Type B pancreatic cell (in vitro differentiated cells): ENCODE results near the gene HDGFL3. TPM values are rescaled to one million over a fixed set of nuclear protein-coding genes. Genes with fewer than 3 reads are reported as not detected.
A peak's percentile ranks its signal among the peaks of the same experiment; 100 is the strongest.

Experiments used
- DNase-seq: peaks from one replicate; pipeline ENCODE4 v3.0.0; 2021; ENCODE audit warnings: mixed read lengths; ENCODE audit not compliant: unreplicated experiment; ENCODE audit errors: extremely low spot score
- H3K27ac Mint-ChIP-seq: 2 replicates; pipeline ENCODE4 v1.8.0; 2021; ENCODE audit warnings: mild to moderate bottlenecking, mixed read lengths
- H3K27me3 Mint-ChIP-seq: 2 replicates; pipeline ENCODE4 v1.8.0; 2021; ENCODE audit warnings: mixed read lengths
- H3K36me3 Mint-ChIP-seq: 2 replicates; pipeline ENCODE4 v1.8.0; 2021; ENCODE audit warnings: mixed read lengths
- H3K4me1 Mint-ChIP-seq: one replicate; pipeline ENCODE4 v1.8.0; 2021; ENCODE audit warnings: mixed read lengths; ENCODE audit not compliant: unreplicated experiment
- H3K4me3 Mint-ChIP-seq: 2 replicates; pipeline ENCODE4 v1.8.0; 2021; ENCODE audit warnings: mild to moderate bottlenecking, mixed read lengths
- H3K9me3 Mint-ChIP-seq: 2 replicates; pipeline ENCODE4 v1.8.0; 2021; ENCODE audit warnings: mixed read lengths
- CTCF ChIP-seq: fragments of 200-600 bp; sonication (generic); conservative IDR thresholded peaks from 2 replicates; pipeline ENCODE4 v1.5.0; 2021; ENCODE audit warnings: antibody characterized with exemption, mild to moderate bottlenecking
- total RNA-seq: library from RNA; stranded (reverse); gene quantifications from 2 replicates; pipeline ENCODE4 v1.2.1, GENCODE V29; 2021; ENCODE audit warnings: low replicate concordance

The HDGFL3 gene
- total RNA-seq, 1 donor from 2014 or later: 78.8 TPM

DNA sequence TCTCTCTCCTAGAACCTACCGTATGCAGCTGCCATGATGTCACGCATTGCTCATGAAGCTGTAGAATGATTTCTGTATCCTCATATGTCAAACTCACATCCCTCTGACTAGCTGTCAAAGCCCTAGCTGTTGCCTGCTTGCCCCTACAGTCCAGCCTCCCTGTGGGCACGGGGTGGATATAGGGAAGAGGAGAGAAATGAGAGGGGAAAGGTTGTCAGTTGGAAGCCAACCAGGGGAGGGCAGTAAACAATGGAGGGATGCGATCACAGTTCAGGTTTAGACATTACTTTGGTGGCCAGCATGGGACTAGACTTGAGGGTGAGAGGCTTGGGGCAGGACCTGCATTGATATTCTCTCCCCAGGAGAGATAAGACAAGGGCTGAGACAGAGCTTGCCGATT lies 1.7 kb upstream of the HDGFL3 start:
- Mint-ChIP-seq H3K4me1 (peaks cover 19% of the 10 kb centered on the region), H3K27me3 (no peaks in the 10 kb centered on the region), H3K36me3 (peaks cover 3% of the 10 kb centered on the region), H3K4me3 (no peak overlapping the region), H3K27ac (no peak overlapping the region), H3K9me3 (no peaks in the 10 kb centered on the region)
- no peak for DNase-seq
- no peak for TF ChIP-seq CTCF

GRCh38 chr15:83208367-83208661 lies 691 bp upstream of the HDGFL3 start:
- DNase-seq: no peak
- no peak overlapping the region for H3K27ac Mint-ChIP-seq

DNA sequence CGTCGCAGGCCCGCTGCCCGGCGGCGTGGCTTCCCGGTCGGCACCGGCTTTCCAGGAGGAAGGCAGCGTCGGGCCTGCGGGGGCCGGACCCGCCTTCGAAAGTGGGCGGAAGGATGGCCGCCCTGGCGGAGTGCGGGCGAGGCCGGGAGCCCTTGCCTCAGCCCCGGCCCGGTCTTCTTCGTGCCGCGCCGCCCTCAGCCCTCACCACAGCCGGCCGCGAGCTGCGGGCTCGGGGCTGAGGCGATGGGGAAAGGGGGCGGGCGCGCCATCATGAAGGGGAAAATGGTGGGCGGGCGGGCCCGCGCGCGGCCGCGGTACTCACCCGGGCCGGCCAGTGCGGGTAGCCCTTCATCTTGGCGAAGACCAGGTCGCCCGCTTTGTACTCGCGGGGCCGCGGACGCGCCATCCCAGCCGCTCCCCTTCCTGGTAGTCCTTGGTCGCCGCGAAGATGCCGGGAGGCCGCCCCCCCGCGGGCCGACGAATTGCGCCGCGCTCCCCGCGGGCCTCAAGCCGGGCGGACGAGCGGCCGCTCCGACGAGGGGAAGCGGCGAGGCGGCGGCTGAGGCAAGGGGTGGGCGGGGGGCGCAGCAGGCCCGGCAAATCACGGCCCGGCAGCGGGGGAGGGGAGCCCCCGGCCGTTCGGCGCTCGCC lies 489 bp downstream of the HDGFL3 start:
- TF ChIP-seq CTCF: no peak
- Mint-ChIP-seq H3K9me3 (no peaks in the 10 kb centered on the region), H3K4me1 (peaks cover 30% of the 10 kb centered on the region), H3K27me3 (no peaks in the 10 kb centered on the region), H3K4me3 (peak overlapping the region; percentile 24), H3K27ac (no peak overlapping the region), H3K36me3 (no peaks in the 10 kb centered on the region)
- peak; percentile 75 for DNase-seq

More at GRCh38 chr15:83208367-83208661, 691 bp upstream of the HDGFL3 start:
- Mint-ChIP-seq H3K36me3 (peaks cover 3% of the 10 kb centered on the region), H3K4me1 (peaks cover 22% of the 10 kb centered on the region), H3K27me3 (no peaks in the 10 kb centered on the region), H3K9me3 (no peaks in the 10 kb centered on the region), H3K4me3 (no peak overlapping the region)
- TF ChIP-seq CTCF: no peak

DNA sequence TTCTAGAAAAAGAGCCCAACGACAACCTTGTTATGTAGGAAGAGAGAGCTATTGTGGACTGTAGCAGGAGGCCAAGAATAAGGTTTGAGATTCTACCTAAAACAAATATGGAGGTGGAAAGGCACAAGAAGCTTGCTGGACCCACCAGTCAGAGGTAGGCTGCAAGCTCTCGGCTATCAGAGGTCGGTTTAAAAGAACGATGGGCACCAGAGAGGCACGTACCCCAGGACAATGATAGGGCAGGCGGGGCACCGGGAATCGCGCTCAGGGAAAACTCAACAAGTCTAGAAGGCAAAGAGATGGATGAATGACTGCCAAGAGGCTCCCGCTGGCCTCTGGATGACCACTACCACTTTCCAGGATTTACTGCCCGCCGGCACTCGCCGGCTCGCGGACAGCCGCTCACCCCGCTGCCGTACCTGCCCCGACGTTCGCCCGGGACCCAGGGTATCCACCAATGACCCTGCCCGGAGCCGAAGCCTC lies 1.1 kb downstream of the HDGFL3 start:
- Mint-ChIP-seq H3K36me3 (no peaks in the 10 kb centered on the region), H3K4me3 (peak overlapping the region; percentile 96), H3K27me3 (no peaks in the 10 kb centered on the region), H3K9me3 (no peaks in the 10 kb centered on the region), H3K27ac (peak overlapping the region; percentile 95), H3K4me1 (peaks cover 35% of the 10 kb centered on the region)
- TF ChIP-seq CTCF: no peak
- no peak for DNase-seq

GRCh38 chr15:83205725-83206324 lies 1.8 kb downstream of the HDGFL3 start:
- Mint-ChIP-seq H3K27me3 (no peaks in the 10 kb centered on the region), H3K27ac (peak overlapping the region; percentile 95), H3K4me3 (peak overlapping the region; percentile 96), H3K36me3 (no peaks in the 10 kb centered on the region), H3K4me1 (peaks cover 36% of the 10 kb centered on the region), H3K9me3 (no peaks in the 10 kb centered on the region)
- DNase-seq: no peak
- no peak for TF ChIP-seq CTCF
